HEK293 (cell line): Measurements from ENCODE around the gene MAPKAP1.
A peak's percentile ranks its signal among the peaks of the same experiment; 100 is the strongest.

Source experiments
- GFI1B ChIP-seq: fragments of 450-650 bp; formaldehyde crosslinking; IDR thresholded peaks from 2 replicates; pipeline ENCODE4 v1.5.1; 2016; ENCODE audit warnings: missing biosample characterization, missing genetic modification characterization
- KLF17 ChIP-seq: fragments of 450-650 bp; formaldehyde crosslinking; IDR thresholded peaks from 2 replicates; pipeline ENCODE4 v1.5.1; 2016; ENCODE audit warnings: missing biosample characterization, missing genetic modification characterization
- SP7 ChIP-seq: fragments of 450-650 bp; formaldehyde crosslinking; IDR thresholded peaks from 2 replicates; pipeline ENCODE4 v1.5.1; 2016; ENCODE audit warnings: missing biosample characterization, missing genetic modification characterization
- TCF7L2 ChIP-seq: IDR thresholded peaks from 2 replicates; pipeline ENCODE4 v1.6.1; 2011; ENCODE audit warnings: low read depth, mild to moderate bottlenecking, inconsistent platforms, low read length, moderate library complexity, borderline replicate concordance
- ZBTB17 ChIP-seq: fragments of 450-650 bp; formaldehyde crosslinking; IDR thresholded peaks from 2 replicates; pipeline ENCODE4 v1.5.1; 2016; ENCODE audit warnings: missing biosample characterization, missing genetic modification characterization
- ZBTB20 ChIP-seq: fragments of 450-650 bp; formaldehyde crosslinking; IDR thresholded peaks from 2 replicates; pipeline ENCODE4 v1.5.1; 2016; ENCODE audit warnings: missing biosample characterization, missing genetic modification characterization
- ZBTB48 ChIP-seq: fragments of 450-650 bp; formaldehyde crosslinking; IDR thresholded peaks from 2 replicates; pipeline ENCODE4 v1.5.1; 2016; ENCODE audit warnings: missing biosample characterization, missing genetic modification characterization
- ZFP37 ChIP-seq: fragments of 450-650 bp; formaldehyde crosslinking; IDR thresholded peaks from 2 replicates; pipeline ENCODE4 v1.5.1; 2016; ENCODE audit warnings: missing biosample characterization, missing genetic modification characterization
- ZFP41 ChIP-seq: fragments of 450-650 bp; formaldehyde crosslinking; IDR thresholded peaks from 2 replicates; pipeline ENCODE4 v1.5.1; 2016; ENCODE audit warnings: missing biosample characterization, missing genetic modification characterization, borderline replicate concordance
- ZFP69B ChIP-seq: fragments of 450-650 bp; formaldehyde crosslinking; IDR thresholded peaks from 2 replicates; pipeline ENCODE4 v1.5.1; 2016; ENCODE audit warnings: missing biosample characterization, missing genetic modification characterization
- ZNF10 ChIP-seq: fragments of 450-650 bp; formaldehyde crosslinking; IDR thresholded peaks from 2 replicates; pipeline ENCODE4 v1.5.1; 2017; ENCODE audit warnings: missing biosample characterization, missing genetic modification characterization
- ZNF146 ChIP-seq: fragments of 450-650 bp; formaldehyde crosslinking; IDR thresholded peaks from 2 replicates; pipeline ENCODE4 v1.5.1; 2016; ENCODE audit warnings: missing biosample characterization, missing genetic modification characterization
- ZNF155 ChIP-seq: fragments of 450-650 bp; formaldehyde crosslinking; IDR thresholded peaks from 2 replicates; pipeline ENCODE4 v1.5.1; 2016; ENCODE audit warnings: missing biosample characterization, missing genetic modification characterization
- ZNF16 ChIP-seq: fragments of 450-650 bp; formaldehyde crosslinking; IDR thresholded peaks from 2 replicates; pipeline ENCODE4 v1.5.1; 2016; ENCODE audit warnings: low read depth, missing biosample characterization, missing genetic modification characterization
- ZNF221 ChIP-seq: fragments of 450-650 bp; formaldehyde crosslinking; IDR thresholded peaks from 2 replicates; pipeline ENCODE4 v1.5.1; 2017; ENCODE audit warnings: missing biosample characterization, missing genetic modification characterization, borderline replicate concordance
- ZNF223 ChIP-seq: fragments of 450-650 bp; formaldehyde crosslinking; IDR thresholded peaks from 2 replicates; pipeline ENCODE4 v1.5.1; 2016; ENCODE audit warnings: missing biosample characterization, missing genetic modification characterization
- ZNF292 ChIP-seq: fragments of 450-650 bp; formaldehyde crosslinking; IDR thresholded peaks from 2 replicates; pipeline ENCODE4 v1.5.1; 2016; ENCODE audit warnings: low read depth, missing biosample characterization, missing genetic modification characterization, borderline replicate concordance
- ZNF311 ChIP-seq: fragments of 450-650 bp; formaldehyde crosslinking; IDR thresholded peaks from 2 replicates; pipeline ENCODE4 v1.5.1; 2017; ENCODE audit warnings: missing biosample characterization, missing genetic modification characterization, borderline replicate concordance
- ZNF335 ChIP-seq: fragments of 450-650 bp; formaldehyde crosslinking; conservative IDR thresholded peaks from 2 replicates; pipeline ENCODE4 v1.5.1; 2016; ENCODE audit warnings: missing biosample characterization, missing genetic modification characterization
- ZNF391 ChIP-seq: fragments of 450-650 bp; formaldehyde crosslinking; IDR thresholded peaks from 2 replicates; pipeline ENCODE4 v1.5.1; 2016; ENCODE audit warnings: low read depth, missing biosample characterization, missing genetic modification characterization, borderline replicate concordance
- ZNF416 ChIP-seq: fragments of 450-650 bp; formaldehyde crosslinking; IDR thresholded peaks from 2 replicates; pipeline ENCODE4 v1.5.1; 2016; ENCODE audit warnings: missing biosample characterization, missing genetic modification characterization
- ZNF488 ChIP-seq: fragments of 450-650 bp; formaldehyde crosslinking; IDR thresholded peaks from 2 replicates; pipeline ENCODE4 v1.5.1; 2016; ENCODE audit warnings: missing biosample characterization, missing genetic modification characterization
- ZNF580 ChIP-seq: fragments of 450-650 bp; formaldehyde crosslinking; IDR thresholded peaks from 2 replicates; pipeline ENCODE4 v1.5.1; 2016; ENCODE audit warnings: missing biosample characterization, missing genetic modification characterization
- ZNF600 ChIP-seq: fragments of 450-650 bp; formaldehyde crosslinking; IDR thresholded peaks from 2 replicates; pipeline ENCODE4 v1.5.1; 2016; ENCODE audit warnings: missing biosample characterization, missing genetic modification characterization
- ZNF654 ChIP-seq: fragments of 450-650 bp; formaldehyde crosslinking; IDR thresholded peaks from 2 replicates; pipeline ENCODE4 v1.5.1; 2016; ENCODE audit warnings: low read depth, missing biosample characterization, missing genetic modification characterization
- ZNF704 ChIP-seq: fragments of 450-650 bp; formaldehyde crosslinking; IDR thresholded peaks from 2 replicates; pipeline ENCODE4 v1.5.1; 2016; ENCODE audit warnings: missing biosample characterization, missing genetic modification characterization
- ZNF785 ChIP-seq: fragments of 450-650 bp; formaldehyde crosslinking; IDR thresholded peaks from 2 replicates; pipeline ENCODE4 v1.5.1; 2016; ENCODE audit warnings: missing biosample characterization, missing genetic modification characterization
- ZNF843 ChIP-seq: fragments of 450-650 bp; formaldehyde crosslinking; IDR thresholded peaks from 2 replicates; pipeline ENCODE4 v1.5.1; 2016; ENCODE audit warnings: missing biosample characterization, missing genetic modification characterization
- ZSCAN23 ChIP-seq: fragments of 450-650 bp; formaldehyde crosslinking; IDR thresholded peaks from 2 replicates; pipeline ENCODE4 v1.5.1; 2016; ENCODE audit warnings: missing biosample characterization, missing genetic modification characterization
- TF ChIP-seq, protein P1 (sequence below): fragments of 450-650 bp; formaldehyde crosslinking; IDR thresholded peaks from 2 replicates; pipeline ENCODE4 v1.5.1; 2016; ENCODE audit warnings: missing biosample characterization, missing genetic modification characterization
- TF ChIP-seq, protein P2 (sequence below): fragments of 450-650 bp; formaldehyde crosslinking; IDR thresholded peaks from 2 replicates; pipeline ENCODE4 v1.5.1; 2016; ENCODE audit warnings: missing biosample characterization, missing genetic modification characterization
- TF ChIP-seq, protein P3 (sequence below): fragments of 450-650 bp; IDR thresholded peaks from 2 replicates; pipeline ENCODE4 v1.5.1; 2018; ENCODE audit warnings: missing biosample characterization, mild to moderate bottlenecking, missing genetic modification characterization

MAPKAP1 gene

GRCh38 chr9:125472926-125473701 is 233.9 kb downstream of the MAPKAP1 start (continued):
- TF ChIP-seq, protein P1, sequence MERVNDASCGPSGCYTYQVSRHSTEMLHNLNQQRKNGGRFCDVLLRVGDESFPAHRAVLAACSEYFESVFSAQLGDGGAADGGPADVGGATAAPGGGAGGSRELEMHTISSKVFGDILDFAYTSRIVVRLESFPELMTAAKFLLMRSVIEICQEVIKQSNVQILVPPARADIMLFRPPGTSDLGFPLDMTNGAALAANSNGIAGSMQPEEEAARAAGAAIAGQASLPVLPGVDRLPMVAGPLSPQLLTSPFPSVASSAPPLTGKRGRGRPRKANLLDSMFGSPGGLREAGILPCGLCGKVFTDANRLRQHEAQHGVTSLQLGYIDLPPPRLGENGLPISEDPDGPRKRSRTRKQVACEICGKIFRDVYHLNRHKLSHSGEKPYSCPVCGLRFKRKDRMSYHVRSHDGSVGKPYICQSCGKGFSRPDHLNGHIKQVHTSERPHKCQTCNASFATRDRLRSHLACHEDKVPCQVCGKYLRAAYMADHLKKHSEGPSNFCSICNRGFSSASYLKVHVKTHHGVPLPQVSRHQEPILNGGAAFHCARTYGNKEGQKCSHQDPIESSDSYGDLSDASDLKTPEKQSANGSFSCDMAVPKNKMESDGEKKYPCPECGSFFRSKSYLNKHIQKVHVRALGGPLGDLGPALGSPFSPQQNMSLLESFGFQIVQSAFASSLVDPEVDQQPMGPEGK (tag by site-specific recombination), result peak; percentile 40; the same call in 1 of the 2 replicates
- TF ChIP-seq ZNF10 (tag by site-specific recombination) (peak; percentile 75), KLF17 (no peak), ZNF391 (tag by site-specific recombination) (peak; percentile 76; the same call in 1 of the 2 replicates), ZNF221 (tag by site-specific recombination) (no peak), ZNF16 (tag by site-specific recombination) (no peak), ZBTB17 (tag by site-specific recombination) (peak; percentile 81), ZNF292 (no peak), ZNF785 (no peak), ZNF843 (tag by site-specific recombination) (peak; percentile 91), GFI1B (tag by site-specific recombination) (peak; percentile 62; the same call in 1 of the 2 replicates), ZFP37 (tag by site-specific recombination) (no peak), ZBTB48 (tag by site-specific recombination) (peak; percentile 65), ZNF488 (tag by site-specific recombination) (no peak), ZBTB20 (no peak), ZNF416 (no peak), ZNF580 (tag by site-specific recombination) (peak; percentile 28; the same call in 1 of the 2 replicates), ZNF704 (tag by site-specific recombination) (no peak), ZNF654 (no peak), ZNF600 (tag by site-specific recombination) (peak; percentile 42), ZFP69B (tag by site-specific recombination) (peak; percentile 47; the same call in 1 of the 2 replicates), ZSCAN23 (tag by site-specific recombination) (peak; percentile 74; the same call in 1 of the 2 replicates), ZNF311 (no peak), ZNF223 (tag by site-specific recombination) (no peak), ZNF335 (tag by site-specific recombination) (peak; percentile 78), ZNF146 (tag by site-specific recombination) (0 out of 2 replicates have a peak, but pooled peaks have one; percentile 5), ZNF155 (tag by site-specific recombination) (no peak), SP7 (tag by site-specific recombination) (peak; percentile 97), TCF7L2 (peak; percentile 40; the same call in 1 of the 2 replicates), ZFP41 (tag by site-specific recombination) (no peak)
- TF ChIP-seq, protein P2, sequence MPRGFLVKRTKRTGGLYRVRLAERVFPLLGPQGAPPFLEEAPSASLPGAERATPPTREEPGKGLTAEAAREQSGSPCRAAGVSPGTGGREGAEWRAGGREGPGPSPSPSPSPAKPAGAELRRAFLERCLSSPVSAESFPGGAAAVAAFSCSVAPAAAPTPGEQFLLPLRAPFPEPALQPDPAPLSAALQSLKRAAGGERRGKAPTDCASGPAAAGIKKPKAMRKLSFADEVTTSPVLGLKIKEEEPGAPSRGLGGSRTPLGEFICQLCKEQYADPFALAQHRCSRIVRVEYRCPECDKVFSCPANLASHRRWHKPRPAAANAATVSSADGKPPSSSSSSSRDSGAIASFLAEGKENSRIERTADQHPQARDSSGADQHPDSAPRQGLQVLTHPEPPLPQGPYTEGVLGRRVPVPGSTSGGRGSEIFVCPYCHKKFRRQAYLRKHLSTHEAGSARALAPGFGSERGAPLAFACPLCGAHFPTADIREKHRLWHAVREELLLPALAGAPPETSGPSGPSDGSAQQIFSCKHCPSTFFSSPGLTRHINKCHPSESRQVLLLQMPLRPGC (tag by site-specific recombination), result peak; percentile 77
- TF ChIP-seq, protein P3, sequence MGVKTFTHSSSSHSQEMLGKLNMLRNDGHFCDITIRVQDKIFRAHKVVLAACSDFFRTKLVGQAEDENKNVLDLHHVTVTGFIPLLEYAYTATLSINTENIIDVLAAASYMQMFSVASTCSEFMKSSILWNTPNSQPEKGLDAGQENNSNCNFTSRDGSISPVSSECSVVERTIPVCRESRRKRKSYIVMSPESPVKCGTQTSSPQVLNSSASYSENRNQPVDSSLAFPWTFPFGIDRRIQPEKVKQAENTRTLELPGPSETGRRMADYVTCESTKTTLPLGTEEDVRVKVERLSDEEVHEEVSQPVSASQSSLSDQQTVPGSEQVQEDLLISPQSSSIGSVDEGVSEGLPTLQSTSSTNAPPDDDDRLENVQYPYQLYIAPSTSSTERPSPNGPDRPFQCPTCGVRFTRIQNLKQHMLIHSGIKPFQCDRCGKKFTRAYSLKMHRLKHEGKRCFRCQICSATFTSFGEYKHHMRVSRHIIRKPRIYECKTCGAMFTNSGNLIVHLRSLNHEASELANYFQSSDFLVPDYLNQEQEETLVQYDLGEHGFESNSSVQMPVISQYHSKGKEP, result peak; percentile 64; the same call in 1 of the 2 replicates
